ENCODE data around the gene LAGE3.

LAGE3 gene, protein sequence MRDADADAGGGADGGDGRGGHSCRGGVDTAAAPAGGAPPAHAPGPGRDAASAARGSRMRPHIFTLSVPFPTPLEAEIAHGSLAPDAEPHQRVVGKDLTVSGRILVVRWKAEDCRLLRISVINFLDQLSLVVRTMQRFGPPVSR
- long read RNA-seq, transcript LAGE3-201 (3 exons, 949 nt), result major isoform, 6 of 7 reads
- long read RNA-seq, partial matches to known transcripts, result 0 of 7 reads
- long read RNA-seq, other reads (novel, unspliced or antisense), result 1 of 7 reads

DNA sequence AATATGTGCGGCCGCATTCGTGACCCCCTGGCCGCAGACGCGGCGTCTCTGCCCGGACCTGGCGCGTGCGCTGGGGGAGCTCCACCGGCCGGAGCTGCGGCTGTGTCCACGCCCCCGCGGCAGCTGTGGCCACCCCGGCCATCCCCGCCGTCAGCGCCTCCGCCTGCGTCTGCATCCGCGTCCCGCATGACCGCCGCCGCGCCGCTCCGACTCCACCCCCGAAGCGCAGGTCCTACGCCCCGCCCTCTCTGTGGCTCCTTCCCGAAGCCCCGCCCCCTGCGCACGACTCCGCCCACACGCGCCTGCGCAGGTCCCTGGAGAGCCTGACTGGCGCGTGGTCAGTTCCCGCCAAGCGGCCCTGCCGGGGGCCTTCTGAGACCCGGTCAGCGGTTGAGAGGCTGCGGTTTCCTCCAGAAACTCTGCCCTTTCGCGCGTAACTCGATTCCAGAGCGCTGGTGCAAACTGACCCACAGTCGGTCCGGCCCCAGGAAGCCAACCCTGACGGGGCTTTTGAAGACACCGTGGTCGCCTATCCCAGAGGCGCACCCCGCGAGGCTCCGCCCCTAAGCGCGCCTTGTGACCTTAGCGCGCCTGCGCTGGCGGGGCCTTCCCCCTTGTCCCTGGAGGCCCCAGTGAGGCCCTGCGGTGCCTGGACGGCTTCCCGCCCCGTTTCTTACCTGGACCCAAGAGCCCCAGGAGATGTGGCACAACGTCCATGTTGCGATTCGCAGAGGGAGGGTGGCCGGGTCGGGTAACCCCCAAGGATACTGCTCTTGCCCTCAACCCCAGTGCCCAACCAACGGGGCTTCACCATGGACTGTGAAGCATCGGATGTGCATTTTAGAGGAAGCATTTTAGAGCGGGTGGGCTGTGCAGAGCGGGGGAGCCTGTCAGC, at the start of gene LAGE3:
Gene LAGE3 (minus strand): TSS at position 554 of the 895 bp plus-strand sequence. CDS start 366 bp downstream, at position 188.
- Histone ChIP-seq H3K27ac (replicated peaks) (peak within 1 kb of the TSS; percentile 92), H3K27me3 (ENCODE audit: insufficient read depth, poor library complexity, severe bottlenecking) (no peaks in the 10 kb centered on the region), H3K4me3 (replicated peaks; ENCODE audit: insufficient read depth, low read length) (peak within 1 kb of the TSS; percentile 63)
- TF ChIP-seq GABPA (IDR thresholded peaks at IDR 0.05; ENCODE audit: low read depth), result no peak
- TF ChIP-seq SPI1 (IDR thresholded peaks at IDR 0.05; ENCODE audit: borderline replicate concordance, low read depth), result no peak
- TF ChIP-seq, protein P1, sequence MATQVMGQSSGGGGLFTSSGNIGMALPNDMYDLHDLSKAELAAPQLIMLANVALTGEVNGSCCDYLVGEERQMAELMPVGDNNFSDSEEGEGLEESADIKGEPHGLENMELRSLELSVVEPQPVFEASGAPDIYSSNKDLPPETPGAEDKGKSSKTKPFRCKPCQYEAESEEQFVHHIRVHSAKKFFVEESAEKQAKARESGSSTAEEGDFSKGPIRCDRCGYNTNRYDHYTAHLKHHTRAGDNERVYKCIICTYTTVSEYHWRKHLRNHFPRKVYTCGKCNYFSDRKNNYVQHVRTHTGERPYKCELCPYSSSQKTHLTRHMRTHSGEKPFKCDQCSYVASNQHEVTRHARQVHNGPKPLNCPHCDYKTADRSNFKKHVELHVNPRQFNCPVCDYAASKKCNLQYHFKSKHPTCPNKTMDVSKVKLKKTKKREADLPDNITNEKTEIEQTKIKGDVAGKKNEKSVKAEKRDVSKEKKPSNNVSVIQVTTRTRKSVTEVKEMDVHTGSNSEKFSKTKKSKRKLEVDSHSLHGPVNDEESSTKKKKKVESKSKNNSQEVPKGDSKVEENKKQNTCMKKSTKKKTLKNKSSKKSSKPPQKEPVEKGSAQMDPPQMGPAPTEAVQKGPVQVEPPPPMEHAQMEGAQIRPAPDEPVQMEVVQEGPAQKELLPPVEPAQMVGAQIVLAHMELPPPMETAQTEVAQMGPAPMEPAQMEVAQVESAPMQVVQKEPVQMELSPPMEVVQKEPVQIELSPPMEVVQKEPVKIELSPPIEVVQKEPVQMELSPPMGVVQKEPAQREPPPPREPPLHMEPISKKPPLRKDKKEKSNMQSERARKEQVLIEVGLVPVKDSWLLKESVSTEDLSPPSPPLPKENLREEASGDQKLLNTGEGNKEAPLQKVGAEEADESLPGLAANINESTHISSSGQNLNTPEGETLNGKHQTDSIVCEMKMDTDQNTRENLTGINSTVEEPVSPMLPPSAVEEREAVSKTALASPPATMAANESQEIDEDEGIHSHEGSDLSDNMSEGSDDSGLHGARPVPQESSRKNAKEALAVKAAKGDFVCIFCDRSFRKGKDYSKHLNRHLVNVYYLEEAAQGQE (IDR thresholded peaks at IDR 0.05; ENCODE audit: insufficient replicate concordance, low read depth), result no peak
- TF ChIP-seq, protein P2, sequence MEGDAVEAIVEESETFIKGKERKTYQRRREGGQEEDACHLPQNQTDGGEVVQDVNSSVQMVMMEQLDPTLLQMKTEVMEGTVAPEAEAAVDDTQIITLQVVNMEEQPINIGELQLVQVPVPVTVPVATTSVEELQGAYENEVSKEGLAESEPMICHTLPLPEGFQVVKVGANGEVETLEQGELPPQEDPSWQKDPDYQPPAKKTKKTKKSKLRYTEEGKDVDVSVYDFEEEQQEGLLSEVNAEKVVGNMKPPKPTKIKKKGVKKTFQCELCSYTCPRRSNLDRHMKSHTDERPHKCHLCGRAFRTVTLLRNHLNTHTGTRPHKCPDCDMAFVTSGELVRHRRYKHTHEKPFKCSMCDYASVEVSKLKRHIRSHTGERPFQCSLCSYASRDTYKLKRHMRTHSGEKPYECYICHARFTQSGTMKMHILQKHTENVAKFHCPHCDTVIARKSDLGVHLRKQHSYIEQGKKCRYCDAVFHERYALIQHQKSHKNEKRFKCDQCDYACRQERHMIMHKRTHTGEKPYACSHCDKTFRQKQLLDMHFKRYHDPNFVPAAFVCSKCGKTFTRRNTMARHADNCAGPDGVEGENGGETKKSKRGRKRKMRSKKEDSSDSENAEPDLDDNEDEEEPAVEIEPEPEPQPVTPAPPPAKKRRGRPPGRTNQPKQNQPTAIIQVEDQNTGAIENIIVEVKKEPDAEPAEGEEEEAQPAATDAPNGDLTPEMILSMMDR (IDR thresholded peaks at IDR 0.05; ENCODE audit: insufficient read depth, low read length), result no peak
- TF ChIP-seq POLR2AphosphoS5 (IDR thresholded peaks at IDR 0.05; ENCODE audit: low read depth), result peak; percentile 55; the same call in 1 of the 2 replicates
- DNase-seq (ENCODE audit: low read depth in 1 of 2, low spot score in 1 of 2), result peak; percentile 78 to 88

DNA sequence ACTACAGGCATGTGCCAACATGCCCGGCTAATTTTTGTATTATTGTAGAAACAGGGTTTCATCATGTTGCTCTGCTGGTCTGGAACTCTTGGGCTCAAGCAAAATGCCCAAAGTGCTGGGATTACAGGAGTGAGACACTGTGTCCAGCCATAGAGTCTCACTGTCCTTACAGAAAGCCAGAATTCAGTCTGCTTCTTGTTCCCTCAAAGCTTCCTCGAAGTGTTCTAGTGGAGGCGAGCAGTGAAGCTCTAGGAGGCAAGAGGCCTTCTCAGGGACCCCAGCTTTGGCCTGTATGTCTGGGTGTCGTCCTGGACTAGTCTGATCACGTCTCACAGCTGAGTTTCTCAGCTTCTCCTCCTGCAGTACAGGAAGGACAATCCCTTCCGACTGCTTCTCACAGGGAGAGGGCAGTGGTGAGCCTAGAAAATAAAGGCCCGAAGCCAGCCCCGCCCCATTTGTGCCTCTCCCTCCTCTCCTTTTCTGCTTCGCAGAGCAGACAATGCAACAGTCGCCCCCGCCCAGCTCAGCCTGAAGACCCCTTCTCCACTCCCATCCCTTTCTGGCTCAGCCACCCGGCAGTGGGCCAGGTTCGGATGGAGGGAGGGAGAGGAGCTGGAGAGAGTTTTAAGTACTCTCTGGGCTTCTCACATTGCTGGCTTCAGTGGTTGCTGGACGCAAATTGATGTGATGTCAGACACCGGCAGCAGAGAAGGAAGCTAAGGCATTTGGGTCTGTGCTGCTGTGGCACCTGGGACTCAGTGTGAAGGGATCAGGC, 48.0 kb upstream of the LAGE3 start:
- Histone ChIP-seq H3K27ac (replicated peaks) (peak overlapping the region; percentile 33; the same call in 1 of the 2 replicates), H3K27me3 (ENCODE audit: insufficient read depth, poor library complexity, severe bottlenecking) (no peaks in the 10 kb centered on the region), H3K4me3 (replicated peaks; ENCODE audit: insufficient read depth, low read length) (peak overlapping the region; percentile 10; the same call in 1 of the 2 replicates)
- peak in 1 of 2 experiments; percentile 83 for DNase-seq (ENCODE audit: low read depth in 1 of 2, low spot score in 1 of 2)
- no peak for TF ChIP-seq POLR2AphosphoS5 (IDR thresholded peaks at IDR 0.05; ENCODE audit: low read depth)
- no peak for TF ChIP-seq GABPA (IDR thresholded peaks at IDR 0.05; ENCODE audit: low read depth)
- TF ChIP-seq SPI1 (IDR thresholded peaks at IDR 0.05; ENCODE audit: borderline replicate concordance, low read depth), result no peak
- TF ChIP-seq, protein P1 (IDR thresholded peaks at IDR 0.05; ENCODE audit: insufficient replicate concordance, low read depth), result no peak
- TF ChIP-seq, protein P2 (IDR thresholded peaks at IDR 0.05; ENCODE audit: insufficient read depth, low read length), result peak; percentile 36

DNA sequence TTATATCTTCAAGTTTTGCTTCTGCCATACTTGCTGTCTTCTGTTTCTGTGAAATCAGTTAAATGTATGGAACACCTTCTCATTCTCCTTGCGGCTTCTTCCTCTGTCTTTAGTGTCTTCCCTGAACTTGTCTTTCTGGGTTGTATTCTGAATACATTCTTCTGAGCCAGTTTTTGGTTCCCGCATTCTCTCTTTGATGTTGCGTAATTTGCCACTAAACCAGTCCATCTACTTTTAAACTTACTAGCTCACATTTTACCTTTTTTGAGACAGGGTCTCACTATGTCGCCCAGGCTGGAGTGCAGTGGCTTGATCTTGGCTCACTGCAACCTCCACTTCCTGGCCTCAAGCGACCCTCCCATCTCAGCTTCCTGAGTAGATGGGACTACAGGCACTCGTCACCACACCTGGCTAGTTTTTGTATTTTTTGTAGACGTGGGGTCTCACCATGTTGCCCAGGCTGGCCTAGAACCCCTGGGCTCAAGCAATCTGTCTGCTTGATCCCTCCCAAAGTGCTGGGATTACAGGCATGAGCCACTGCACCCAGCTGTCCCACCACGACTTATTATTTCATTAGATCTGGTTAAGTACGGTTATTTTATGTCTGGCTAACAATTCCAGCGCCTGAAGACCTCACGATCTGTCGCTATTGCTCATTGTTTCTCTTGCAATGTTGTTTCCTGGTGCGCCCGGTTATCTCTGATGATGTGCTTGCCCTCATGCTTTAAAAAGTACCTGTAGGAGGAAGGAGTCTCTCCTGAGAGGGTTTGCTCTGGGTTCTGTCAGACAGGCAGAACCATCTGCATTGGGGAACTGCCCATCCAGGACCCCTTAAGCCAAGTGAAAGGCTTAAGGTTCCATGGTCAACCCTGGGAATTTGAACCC, 46.8 kb upstream of the LAGE3 start:
- no peak overlapping the region for H3K4me3 ChIP-seq (replicated peaks; ENCODE audit: insufficient read depth, low read length)
- no peak for DNase-seq (ENCODE audit: low read depth in 1 of 2, low spot score in 1 of 2)
- H3K27ac ChIP-seq (replicated peaks), result no peak overlapping the region
- no peaks in the 10 kb centered on the region for H3K27me3 ChIP-seq (ENCODE audit: insufficient read depth, poor library complexity, severe bottlenecking)
- TF ChIP-seq SPI1 (IDR thresholded peaks at IDR 0.05; ENCODE audit: borderline replicate concordance, low read depth), result no peak

Measured in HL-60 (cell line).